Measurements from ENCODE around the gene LSMEM2. TPM values are rescaled to one million over a fixed set of nuclear protein-coding genes. Genes with fewer than 3 reads are reported as not detected.

The LSMEM2 gene
- total and polyA plus RNA-seq, 2 of the 8 experiments (the other 6 are each of a cell fraction or from before 2014, with no cell fraction given): 0.58 to 0.68 TPM

DNA sequence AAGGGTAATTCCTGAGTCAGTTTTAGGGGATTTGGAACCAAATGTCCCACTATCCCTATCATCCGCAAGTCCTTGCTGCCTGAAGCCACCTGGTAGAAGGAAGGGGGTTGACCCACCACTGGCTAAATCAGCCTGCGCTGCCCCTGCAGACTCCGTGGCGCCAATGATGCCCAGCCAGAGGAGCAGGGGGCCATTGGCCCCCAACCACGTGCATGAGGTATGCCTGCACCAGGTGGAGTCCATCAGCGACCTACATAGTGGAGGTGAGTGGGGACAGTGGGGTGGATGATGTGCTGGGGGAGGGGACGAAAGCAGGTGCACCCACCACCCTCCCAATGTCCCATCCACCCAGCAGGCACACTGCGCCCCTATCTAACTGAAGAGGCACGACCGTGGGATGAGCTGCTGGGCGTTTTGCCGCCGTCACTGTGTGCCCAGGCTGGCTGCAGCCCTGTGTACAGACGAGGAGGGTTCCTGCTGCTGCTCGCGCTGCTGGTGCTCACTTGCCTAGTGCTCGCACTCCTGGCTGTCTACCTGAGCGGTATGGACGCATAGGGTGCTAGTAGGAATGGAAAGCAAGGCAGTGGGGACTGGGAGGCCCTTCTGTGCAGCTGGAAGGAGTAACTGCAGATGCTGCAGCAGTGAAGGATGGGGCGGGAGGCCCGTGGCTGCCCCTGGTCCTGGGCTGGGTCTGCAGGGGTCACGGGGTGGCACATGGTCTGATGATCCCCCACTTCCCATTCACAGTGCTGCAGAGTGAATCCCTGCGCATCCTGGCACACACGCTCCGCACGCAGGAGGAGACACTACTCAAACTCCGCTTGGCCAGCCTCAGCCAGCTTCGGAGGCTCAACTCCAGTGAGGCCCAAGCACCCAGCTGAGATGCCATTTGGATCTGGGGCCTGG, 7.7 kb downstream of the LSMEM2 start:
- Histone ChIP-seq H3K23ac (ENCODE audit: insufficient read length) (no peak overlapping the region), H3K9ac (replicated peaks in 1 of 4; ENCODE audit: extremely low read depth in 1 of 4, low read depth in 3 of 4, low read length in 3 of 4) (no peak overlapping the region), H2BK20ac (ENCODE audit: low read length) (no peak overlapping the region), H2AK5ac (ENCODE audit: low read depth, low read length) (no peak overlapping the region), H3K79me2 (ENCODE audit: control insufficient read depth in 1 of 2, insufficient read depth in 2 of 2, low read length in 2 of 2) (peaks cover 0 to 12% of the 10 kb centered on the region in 2 experiments; a peak in 3 of 4 replicates), H2AFZ (ENCODE audit: low read length) (no peak overlapping the region), H3K27me3 (replicated peaks in 1 of 4; ENCODE audit: control insufficient read depth in 3 of 4, extremely low read depth in 1 of 4, insufficient read depth in 3 of 4, low read length in 3 of 4) (no peaks in the 10 kb centered on the region; a peak in 1 of 7 replicates), H3K9me3 (ENCODE audit: insufficient read depth in 2 of 2, low read depth in 1 of 2, low read length in 1 of 2) (no peaks in the 10 kb centered on the region), H3K4me2 (ENCODE audit: insufficient read depth in 1 of 2, low read depth in 2 of 2, low read length in 2 of 2) (no peak overlapping the region), H4K91ac (replicated peaks; ENCODE audit: insufficient read length, low read length) (no peak overlapping the region), H3K79me1 (ENCODE audit: low read depth, low read length) (peaks cover 6% of the 10 kb centered on the region; the same call in 1 of the 2 replicates), H4K8ac (ENCODE audit: extremely low read depth, insufficient read depth, low read length) (no peak overlapping the region), H2BK120ac (replicated peaks; ENCODE audit: low read depth, low read length) (no peak overlapping the region), H4K5ac (ENCODE audit: insufficient read length, low read depth, low read length) (no peak overlapping the region), H2BK5ac (ENCODE audit: low read depth, low read length) (no peak overlapping the region), H3K23me2 (ENCODE audit: low read depth, low read length) (peaks cover 5% of the 10 kb centered on the region), H2BK15ac (ENCODE audit: low read length) (no peak overlapping the region), H3K56ac (replicated peaks; ENCODE audit: insufficient read length, low read depth, low read length) (no peak overlapping the region), H3K4me3 (ENCODE audit: extremely low read depth in 1 of 4, insufficient read depth in 2 of 4, low read depth in 3 of 4, low read length in 4 of 4) (no peak overlapping the region), H3K36me3 (ENCODE audit: control insufficient read depth in 2 of 4, insufficient read depth in 4 of 4, low read length in 3 of 4) (peaks cover 16 to 29% (median 22%) of the 10 kb centered on the region in 4 experiments), H3K4me1 (replicated peaks in 1 of 4; ENCODE audit: control insufficient read depth in 3 of 4, insufficient read depth in 4 of 4, low read length in 3 of 4) (peaks cover 0 to under 1% (median under 1%) of the 10 kb centered on the region in 4 experiments; a peak in 3 of 7 replicates), H2BK12ac (ENCODE audit: low read depth, low read length) (no peak overlapping the region), H3K4ac (replicated peaks; ENCODE audit: insufficient read length, low read depth, low read length) (no peak overlapping the region), H3K18ac (ENCODE audit: extremely low read depth, low read length) (no peak overlapping the region), H3K14ac (ENCODE audit: insufficient read length) (no peak overlapping the region), H3K27ac (ENCODE audit: low read depth, low read length) (no peak overlapping the region), H4K20me1 (replicated peaks in 1 of 2; ENCODE audit: control insufficient read depth in 1 of 2, insufficient read depth in 2 of 2, low read length in 2 of 2) (peaks cover 0 to 13% of the 10 kb centered on the region in 2 experiments)
- 95% methylated on average over 28 of the region's 28 CpGs; no CpG with 5 or more reads in 1 of the 2 experiments for WGBS, 2 experiments (ENCODE audit: extremely low coverage in 1 of 2, insufficient coverage in 1 of 2, insufficient read length in 1 of 2, insufficient replicate concordance in 2 of 2, low coverage in 1 of 2, low lambda C conversion rate in 2 of 2, missing lambda C conversion rate in 1 of 2)
- DNase-seq (ENCODE audit: low read depth in 1 of 2, low spot score in 2 of 2) (no peak), FAIRE-seq (no peak)
- ChIA-PET POLR2A (ENCODE audit: partially characterized antibody) (interaction anchor here (1.7 to 6.8 kb wide), 2 partner anchors 8 to 16 kb away, joined by 3 to 122 read pairs; partner anchors contain the start of gene LSMEM2), CTCF (ENCODE audit: partially characterized antibody) (interaction anchor here (0.5 to 2.0 kb wide), 5 partner anchors 7 to 328 kb away, joined by 3 to 7 read pairs (median 5); no protein-coding TSS in a partner anchor)
- no peak for TF ChIP-seq BCL11A (IDR thresholded peaks at IDR 0.05; ENCODE audit: low read depth in 2 of 2, low read length in 2 of 2)
- no peak for TF ChIP-seq NANOG (IDR thresholded peaks at IDR 0.05; ENCODE audit: insufficient read depth, low read depth, low read length, poor library complexity, severe bottlenecking)
- TF ChIP-seq TAF1 (IDR thresholded peaks at IDR 0.05; ENCODE audit: low read depth, low read length): no peak
- TF ChIP-seq POLR2AphosphoS5 (IDR thresholded peaks at IDR 0.05; ENCODE audit: low read depth, low read length): no peak
- TF ChIP-seq CHD2 (IDR thresholded peaks at IDR 0.05; ENCODE audit: low read length): no peak
- TF ChIP-seq HDAC2 (IDR thresholded peaks at IDR 0.05; ENCODE audit: borderline replicate concordance in 1 of 2, low read depth in 2 of 2, low read length in 2 of 2): no peak
- TF ChIP-seq POU5F1 (IDR thresholded peaks at IDR 0.05; ENCODE audit: low read depth, low read length): no peak
- TF ChIP-seq, protein P1, sequence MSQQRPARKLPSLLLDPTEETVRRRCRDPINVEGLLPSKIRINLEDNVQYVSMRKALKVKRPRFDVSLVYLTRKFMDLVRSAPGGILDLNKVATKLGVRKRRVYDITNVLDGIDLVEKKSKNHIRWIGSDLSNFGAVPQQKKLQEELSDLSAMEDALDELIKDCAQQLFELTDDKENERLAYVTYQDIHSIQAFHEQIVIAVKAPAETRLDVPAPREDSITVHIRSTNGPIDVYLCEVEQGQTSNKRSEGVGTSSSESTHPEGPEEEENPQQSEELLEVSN (IDR thresholded peaks at IDR 0.05): no peak
- TF ChIP-seq SIRT6 (IDR thresholded peaks at IDR 0.05; ENCODE audit: low read length): no peak
- TF ChIP-seq ASH2L (IDR thresholded peaks at IDR 0.05; ENCODE audit: low read length): no peak
